Activated CD4-positive, alpha-beta memory T cell treated with anti-CD3 and anti-CD28 coated beads for 36 hours (primary cell): ENCODE measurements around the gene SEPTIN1. TPM values are rescaled to one million over a fixed set of nuclear protein-coding genes. Genes with fewer than 3 reads are reported as not detected.
"Not testable (repeated sequence)": the region's sequence is repeated elsewhere in the genome, so short reads cannot be mapped to it uniquely, and the experiment has no call there.

Source experiments
- CTCF ChIA-PET: fragments of 350-600 bp; sonication (Branson Sonifier 250); formaldehyde crosslinking; loops from one replicate; lab custom pipeline; 2021; ENCODE audit warnings: antibody characterized with exemption, inconsistent platforms; lab: Charles Lee
- POLR2A ChIA-PET: fragments of 350-600 bp; sonication (Branson Sonifier 250); formaldehyde crosslinking; loops from one replicate; lab custom pipeline; 2021; ENCODE audit warnings: antibody characterized with exemption; lab: Charles Lee
- DNase-seq: peaks from one replicate; pipeline ENCODE4 v3.0.0-alpha.2; 2020
- H3K27ac Mint-ChIP-seq: one replicate; pipeline ENCODE4 v1.8.0; 2021; ENCODE audit warnings: mixed read lengths
- H3K27me3 Mint-ChIP-seq: one replicate; pipeline ENCODE4 v1.8.0; 2021; ENCODE audit warnings: mixed read lengths
- H3K36me3 Mint-ChIP-seq: one replicate; pipeline ENCODE4 v1.8.0; 2021; ENCODE audit warnings: mixed read lengths
- H3K4me1 Mint-ChIP-seq: one replicate; pipeline ENCODE4 v1.8.0; 2021; ENCODE audit warnings: low read depth, mixed read lengths
- H3K4me3 Mint-ChIP-seq: one replicate; pipeline ENCODE4 v1.8.0; 2021; ENCODE audit warnings: mild to moderate bottlenecking, mixed read lengths
- H3K9me3 Mint-ChIP-seq: one replicate; pipeline ENCODE4 v1.8.0; 2021; ENCODE audit warnings: mixed read lengths
- intact Hi-C: fragments of 100-400 bp; cut with micrococcal nuclease; formaldehyde crosslinking; loops from one replicate; pipeline ENCODE4 v1.15.1; 2023
- total RNA-seq, 2 experiments: library from RNA; stranded (reverse); gene quantifications; one replicate each; pipeline ENCODE4 v1.2.3, GENCODE V29; 2021

SEPTIN1 gene
- total RNA-seq, 2 experiments from 2014 or later = 199 to 202 TPM

GRCh38 chr16:30350134-30350871, 32.1 kb downstream of the SEPTIN1 start:
- no peaks in the 10 kb centered on the region for H3K27me3 Mint-ChIP-seq
- H3K4me1 Mint-ChIP-seq = peaks cover 36% of the 10 kb centered on the region
- no peak overlapping the region for H3K4me3 Mint-ChIP-seq
- H3K9me3 Mint-ChIP-seq = no peaks in the 10 kb centered on the region
- peak; percentile 56 for DNase-seq
- POLR2A ChIA-PET = interaction anchor here (1.5 kb wide), 1 partner anchor 52 kb away, joined by 5 read pairs; no protein-coding TSS in a partner anchor
- intact Hi-C loops = no loop called here
- H3K27ac Mint-ChIP-seq = peak overlapping the region; percentile 84
- CTCF ChIA-PET = no interaction called here
- peaks cover 42% of the 10 kb centered on the region for H3K36me3 Mint-ChIP-seq

GRCh38 chr16:30349675-30350074, 32.7 kb downstream of the SEPTIN1 start:
- intact Hi-C loops = no loop called here
- H3K9me3 Mint-ChIP-seq = no peaks in the 10 kb centered on the region
- H3K4me1 Mint-ChIP-seq = peaks cover 36% of the 10 kb centered on the region
- H3K4me3 Mint-ChIP-seq = no peak overlapping the region
- POLR2A ChIA-PET = interaction anchor here (1.5 kb wide), 1 partner anchor 53 kb away, joined by 5 read pairs; no protein-coding TSS in a partner anchor
- peak overlapping the region; percentile 84 for H3K27ac Mint-ChIP-seq
- H3K36me3 Mint-ChIP-seq = peaks cover 38% of the 10 kb centered on the region
- no peak for DNase-seq
- no peaks in the 10 kb centered on the region for H3K27me3 Mint-ChIP-seq
- CTCF ChIA-PET = no interaction called here

GRCh38 chr16:30348929-30349328, 33.4 kb downstream of the SEPTIN1 start:
- no peaks in the 10 kb centered on the region for H3K27me3 Mint-ChIP-seq
- H3K9me3 Mint-ChIP-seq = no peaks in the 10 kb centered on the region
- intact Hi-C loops = no loop called here
- POLR2A ChIA-PET = interaction anchor here (1.5 kb wide), 1 partner anchor 53 kb away, joined by 5 read pairs; no protein-coding TSS in a partner anchor
- H3K4me1 Mint-ChIP-seq = peaks cover 29% of the 10 kb centered on the region
- no peak for DNase-seq
- H3K36me3 Mint-ChIP-seq = peaks cover 34% of the 10 kb centered on the region
- H3K27ac Mint-ChIP-seq = no peak overlapping the region
- H3K4me3 Mint-ChIP-seq = no peak overlapping the region
- CTCF ChIA-PET = no interaction called here

- Mint-ChIP-seq H3K36me3 (peaks cover 31% of the 10 kb centered on the region), H3K9me3 (no peaks in the 10 kb centered on the region), H3K27ac (no peak overlapping the region), H3K4me3 (no peak overlapping the region), H3K27me3 (no peaks in the 10 kb centered on the region), H3K4me1 (peaks cover 22% of the 10 kb centered on the region)
- CTCF ChIA-PET = no interaction called here
- no peak for DNase-seq
- POLR2A ChIA-PET = interaction anchor here (0.5 kb wide), 1 partner anchor 1856 kb away, joined by 4 read pairs; no protein-coding TSS in a partner anchor
- intact Hi-C loops = no loop called here
Observed at GRCh38 chr16:30348113-30348512, 34.2 kb downstream of the SEPTIN1 start.

GRCh38 chr16:30346286-30346685, 36.1 kb downstream of the SEPTIN1 start:
- Mint-ChIP-seq H3K36me3 (peaks cover 17% of the 10 kb centered on the region), H3K27ac (no peak overlapping the region), H3K27me3 (no peaks in the 10 kb centered on the region), H3K4me1 (peaks cover 17% of the 10 kb centered on the region), H3K4me3 (no peak overlapping the region), H3K9me3 (no peaks in the 10 kb centered on the region)
- POLR2A ChIA-PET = interaction anchor here (0.6 kb wide), 1 partner anchor 46 kb away, joined by 6 read pairs; no protein-coding TSS in a partner anchor
- intact Hi-C loops = no loop called here
- peak; percentile 3 for DNase-seq
- CTCF ChIA-PET = no interaction called here

- intact Hi-C loops, H3K4me3 Mint-ChIP-seq, H3K4me1 Mint-ChIP-seq, POLR2A ChIA-PET, H3K27me3 Mint-ChIP-seq, H3K36me3 Mint-ChIP-seq, H3K9me3 Mint-ChIP-seq, H3K27ac Mint-ChIP-seq: not testable (repeated sequence)
- DNase-seq = peak; percentile 1
- CTCF ChIA-PET = interaction anchor here (0.7 kb wide), 1 partner anchor 186 kb away, joined by 4 read pairs; no protein-coding TSS in a partner anchor
Observed at GRCh38 chr16:30343491-30343820, 38.9 kb downstream of the SEPTIN1 start.

- Mint-ChIP-seq H3K27ac (no peak overlapping the region), H3K27me3 (no peaks in the 10 kb centered on the region), H3K4me3 (no peak overlapping the region), H3K9me3 (no peaks in the 10 kb centered on the region), H3K36me3 (peaks cover 4% of the 10 kb centered on the region), H3K4me1 (no peaks in the 10 kb centered on the region)
- ChIA-PET POLR2A (no interaction called here), CTCF (interaction anchor here (0.7 to 1.3 kb wide), 2 partner anchors 67 to 185 kb away, joined by 4 to 5 read pairs; no protein-coding TSS in a partner anchor)
- no peak for DNase-seq
- intact Hi-C loops = no loop called here
Observed at GRCh38 chr16:30342751-30343490, 39.4 kb downstream of the SEPTIN1 start.

GRCh38 chr16:30341971-30342370, 40.4 kb downstream of the SEPTIN1 start:
- CTCF ChIA-PET = interaction anchor here (1.3 kb wide), 1 partner anchor 68 kb away, joined by 5 read pairs; no protein-coding TSS in a partner anchor
- intact Hi-C loops, H3K9me3 Mint-ChIP-seq, H3K4me1 Mint-ChIP-seq, H3K27me3 Mint-ChIP-seq, H3K4me3 Mint-ChIP-seq, H3K27ac Mint-ChIP-seq, POLR2A ChIA-PET, DNase-seq, H3K36me3 Mint-ChIP-seq: not testable (repeated sequence)

- DNase-seq = no peak
- H3K4me3 Mint-ChIP-seq = no peak overlapping the region
- H3K36me3 Mint-ChIP-seq = peaks cover 4% of the 10 kb centered on the region
- no peaks in the 10 kb centered on the region for H3K27me3 Mint-ChIP-seq
- no peak overlapping the region for H3K27ac Mint-ChIP-seq
- ChIA-PET POLR2A (no interaction called here), CTCF (no interaction called here)
- intact Hi-C loops = no loop called here
- peaks cover 6% of the 10 kb centered on the region for H3K4me1 Mint-ChIP-seq
- H3K9me3 Mint-ChIP-seq = no peaks in the 10 kb centered on the region
Observed at GRCh38 chr16:30340621-30341020, 41.7 kb downstream of the SEPTIN1 start.

GRCh38 chr16:30338715-30339114, 43.6 kb downstream of the SEPTIN1 start:
- POLR2A ChIA-PET, CTCF ChIA-PET, intact Hi-C loops, H3K27ac Mint-ChIP-seq, H3K27me3 Mint-ChIP-seq, H3K4me1 Mint-ChIP-seq, H3K36me3 Mint-ChIP-seq, H3K9me3 Mint-ChIP-seq, H3K4me3 Mint-ChIP-seq, DNase-seq: not testable (repeated sequence)

GRCh38 chr16:30337964-30338357, 44.4 kb downstream of the SEPTIN1 start:
- POLR2A ChIA-PET = not testable (repeated sequence)

More at GRCh38 chr16:30337964-30338357, 44.4 kb downstream of the SEPTIN1 start:
- CTCF ChIA-PET, intact Hi-C loops, H3K36me3 Mint-ChIP-seq, H3K27me3 Mint-ChIP-seq, H3K4me1 Mint-ChIP-seq, H3K9me3 Mint-ChIP-seq, H3K27ac Mint-ChIP-seq, DNase-seq, H3K4me3 Mint-ChIP-seq: not testable (repeated sequence)
